ENCODE data around the gene TRIL. TPM values are rescaled to one million over a fixed set of nuclear protein-coding genes. Genes with fewer than 3 reads are reported as not detected.

TRIL gene
- total and polyA plus RNA-seq, 2 experiments from 2014 or later: 0.95 to 4.5 TPM

DNA sequence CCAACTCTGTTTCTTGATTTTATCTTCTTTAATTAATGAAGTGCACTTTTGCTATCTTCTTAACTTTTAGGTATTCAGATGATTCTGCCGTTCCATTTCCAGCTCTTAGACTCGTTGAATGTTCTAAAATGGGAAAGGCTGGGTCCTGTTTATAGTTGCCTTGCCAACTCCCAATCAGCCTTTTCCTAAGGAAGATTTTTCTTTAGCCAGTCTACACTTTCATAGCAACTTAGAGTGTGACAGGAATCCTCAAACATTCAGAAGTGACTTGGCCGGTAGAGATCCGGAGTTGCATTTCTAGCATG lies 23.0 kb upstream of the TRIL start:
- Histone ChIP-seq H4K20me1 (replicated peaks; ENCODE audit: insufficient read depth) (no peaks in the 10 kb centered on the region), H3K9me2 (ENCODE audit: insufficient read depth) (no peaks in the 10 kb centered on the region), H3K79me2 (replicated peaks; ENCODE audit: insufficient read depth) (no peaks in the 10 kb centered on the region), H3K4me1 (ENCODE audit: insufficient read depth) (peaks cover 29% of the 10 kb centered on the region), H3K4me2 (no peak overlapping the region), H3K4me3 (no peak overlapping the region), H2AFZ (no peak overlapping the region), H3K36me3 (ENCODE audit: insufficient read depth) (no peaks in the 10 kb centered on the region), H3K27ac (ENCODE audit: low read depth) (no peak overlapping the region), H3K27me3 (ENCODE audit: insufficient read depth) (no peaks in the 10 kb centered on the region), H3F3A (replicated peaks; ENCODE audit: low read depth) (no peaks in the 10 kb centered on the region)
- Mint-ChIP-seq H3K9me3 (no peaks in the 10 kb centered on the region), H3K27ac (no peak overlapping the region), H3K36me3 (ENCODE audit: low read depth) (no peaks in the 10 kb centered on the region), H3K27me3 (ENCODE audit: insufficient read depth, low read depth, poor library complexity) (no peaks in the 10 kb centered on the region), H3K4me3 (no peak overlapping the region), H3K4me1 (peaks cover 44% of the 10 kb centered on the region)
- DNase-seq (ENCODE audit: low spot score): no peak
- ATAC-seq: no peak
- no peak for TF ChIP-seq JUNB (IDR thresholded peaks at IDR 0.05; ENCODE audit: unreplicated experiment)
- TF ChIP-seq POLR2AphosphoS5 (IDR thresholded peaks at IDR 0.05; ENCODE audit: low read depth): no peak
- TF ChIP-seq CREB1 (CRISPR knock-in tag; IDR thresholded peaks at IDR 0.05; ENCODE audit: low read depth): no peak
- TF ChIP-seq, protein P1, sequence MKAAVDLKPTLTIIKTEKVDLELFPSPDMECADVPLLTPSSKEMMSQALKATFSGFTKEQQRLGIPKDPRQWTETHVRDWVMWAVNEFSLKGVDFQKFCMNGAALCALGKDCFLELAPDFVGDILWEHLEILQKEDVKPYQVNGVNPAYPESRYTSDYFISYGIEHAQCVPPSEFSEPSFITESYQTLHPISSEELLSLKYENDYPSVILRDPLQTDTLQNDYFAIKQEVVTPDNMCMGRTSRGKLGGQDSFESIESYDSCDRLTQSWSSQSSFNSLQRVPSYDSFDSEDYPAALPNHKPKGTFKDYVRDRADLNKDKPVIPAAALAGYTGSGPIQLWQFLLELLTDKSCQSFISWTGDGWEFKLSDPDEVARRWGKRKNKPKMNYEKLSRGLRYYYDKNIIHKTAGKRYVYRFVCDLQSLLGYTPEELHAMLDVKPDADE (IDR thresholded peaks at IDR 0.05): no peak
- no peak for TF ChIP-seq STAT1 (IDR thresholded peaks at IDR 0.05; ENCODE audit: unreplicated experiment)
- no peak for TF ChIP-seq EZH2phosphoT487 (IDR thresholded peaks at IDR 0.05; ENCODE audit: unreplicated experiment)

DNA sequence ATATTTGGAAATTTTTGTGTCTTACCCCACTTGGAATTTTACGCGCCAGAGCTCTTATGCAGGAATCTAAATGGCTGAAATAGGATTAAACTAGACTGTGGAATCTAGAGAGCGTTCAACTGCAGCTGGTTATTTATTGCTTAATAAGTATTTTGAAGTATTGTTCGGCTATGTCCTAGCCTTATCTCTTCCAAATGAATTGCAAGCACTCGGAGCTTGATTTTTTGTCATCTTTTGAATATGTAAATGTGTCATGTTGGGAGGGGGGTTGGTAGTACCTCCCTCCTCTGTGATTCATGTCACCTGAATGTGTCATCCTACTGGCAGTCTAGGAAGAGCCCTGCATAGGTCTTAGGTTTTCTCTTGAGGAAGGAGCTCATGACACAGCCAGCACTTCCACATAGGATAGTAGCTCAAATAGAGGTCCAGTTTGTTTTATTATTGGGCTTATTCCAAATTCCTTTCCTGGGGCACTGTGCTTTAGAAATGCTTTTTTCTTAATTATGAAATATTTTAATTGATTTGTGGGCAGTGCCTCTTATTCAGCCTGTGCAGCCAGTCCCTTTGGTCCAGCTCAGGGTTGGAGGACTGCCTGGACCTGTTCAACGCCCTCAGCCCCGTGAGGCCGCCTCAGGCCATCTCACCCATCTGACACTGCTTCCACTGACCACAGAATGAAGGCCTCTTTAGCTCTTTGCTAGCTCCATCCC lies 22.5 kb upstream of the TRIL start:
- Histone ChIP-seq H2AFZ (no peak overlapping the region), H3K27ac (ENCODE audit: low read depth) (no peak overlapping the region), H3K4me3 (no peak overlapping the region), H3F3A (replicated peaks; ENCODE audit: low read depth) (no peaks in the 10 kb centered on the region), H3K36me3 (ENCODE audit: insufficient read depth) (no peaks in the 10 kb centered on the region), H3K79me2 (replicated peaks; ENCODE audit: insufficient read depth) (no peaks in the 10 kb centered on the region), H3K9me2 (ENCODE audit: insufficient read depth) (no peaks in the 10 kb centered on the region), H3K27me3 (ENCODE audit: insufficient read depth) (no peaks in the 10 kb centered on the region), H3K4me2 (no peak overlapping the region), H4K20me1 (replicated peaks; ENCODE audit: insufficient read depth) (no peaks in the 10 kb centered on the region), H3K4me1 (ENCODE audit: insufficient read depth) (peaks cover 29% of the 10 kb centered on the region)
- ATAC-seq (no peak), DNase-seq (ENCODE audit: low spot score) (peak; percentile 19)
- H3K27me3 Mint-ChIP-seq (ENCODE audit: insufficient read depth, low read depth, poor library complexity): no peaks in the 10 kb centered on the region
- H3K4me1 Mint-ChIP-seq: peaks cover 40% of the 10 kb centered on the region
- TF ChIP-seq, protein P1 (IDR thresholded peaks at IDR 0.05): no peak
- no peaks in the 10 kb centered on the region for H3K36me3 Mint-ChIP-seq (ENCODE audit: low read depth)
- H3K9me3 Mint-ChIP-seq: no peaks in the 10 kb centered on the region
- H3K4me3 Mint-ChIP-seq: no peak overlapping the region
- no peak overlapping the region for H3K27ac Mint-ChIP-seq

DNA sequence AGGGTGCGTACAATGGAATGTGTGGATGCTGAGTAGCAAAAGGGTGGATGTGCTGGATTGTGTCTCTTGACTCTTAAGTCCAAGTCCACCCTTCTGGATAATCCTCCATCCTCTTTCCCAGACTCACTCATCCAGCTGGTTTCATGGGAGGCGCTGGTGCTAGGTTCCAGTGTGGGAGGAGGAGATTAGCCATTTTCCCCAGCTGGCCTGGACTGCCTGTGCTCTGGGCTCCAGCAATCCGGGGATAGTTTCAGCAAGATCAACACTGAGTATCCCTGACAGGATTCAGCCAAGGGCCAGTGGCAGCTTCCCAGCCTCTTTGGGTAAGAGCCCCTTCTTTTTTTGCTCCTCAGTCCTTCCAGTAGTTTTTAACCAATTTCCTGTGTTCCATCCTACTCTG lies 21.6 kb upstream of the TRIL start:
- Histone ChIP-seq H3K36me3 (ENCODE audit: insufficient read depth) (no peaks in the 10 kb centered on the region), H3K4me3 (no peak overlapping the region), H3K79me2 (replicated peaks; ENCODE audit: insufficient read depth) (no peaks in the 10 kb centered on the region), H3K27me3 (ENCODE audit: insufficient read depth) (no peaks in the 10 kb centered on the region), H4K20me1 (replicated peaks; ENCODE audit: insufficient read depth) (no peaks in the 10 kb centered on the region), H3K4me1 (ENCODE audit: insufficient read depth) (peaks cover 29% of the 10 kb centered on the region), H3K27ac (ENCODE audit: low read depth) (no peak overlapping the region), H3F3A (replicated peaks; ENCODE audit: low read depth) (no peaks in the 10 kb centered on the region), H3K4me2 (peak overlapping the region; percentile 62; the same call in 1 of the 2 replicates), H2AFZ (0 out of 2 replicates have a peak overlapping the region, but pooled peaks have one; percentile 67), H3K9me2 (ENCODE audit: insufficient read depth) (no peaks in the 10 kb centered on the region)
- no peaks in the 10 kb centered on the region for H3K9me3 Mint-ChIP-seq
- H3K27me3 Mint-ChIP-seq (ENCODE audit: insufficient read depth, low read depth, poor library complexity): no peaks in the 10 kb centered on the region
- no peak overlapping the region for H3K27ac Mint-ChIP-seq
- no peak overlapping the region for H3K4me3 Mint-ChIP-seq
- peaks cover 32% of the 10 kb centered on the region for H3K4me1 Mint-ChIP-seq
- ATAC-seq: peak; percentile 34; the same call in 2 of the 3 replicates
- H3K36me3 Mint-ChIP-seq (ENCODE audit: low read depth): no peaks in the 10 kb centered on the region
- DNase-seq (ENCODE audit: low spot score): no peak
- no peak for TF ChIP-seq EZH2 (IDR thresholded peaks at IDR 0.05; ENCODE audit: low read depth, unreplicated experiment)
- TF ChIP-seq, protein P1 (IDR thresholded peaks at IDR 0.05): no peak
- no peak for TF ChIP-seq STAT1 (IDR thresholded peaks at IDR 0.05; ENCODE audit: unreplicated experiment)
- TF ChIP-seq POLR2AphosphoS5 (IDR thresholded peaks at IDR 0.05; ENCODE audit: low read depth): no peak
- TF ChIP-seq CREB1 (CRISPR knock-in tag; IDR thresholded peaks at IDR 0.05; ENCODE audit: low read depth): no peak
- no peak for TF ChIP-seq ZNF331 (CRISPR knock-in tag; IDR thresholded peaks at IDR 0.05; ENCODE audit: low read depth)
- no peak for TF ChIP-seq NANOG (IDR thresholded peaks at IDR 0.05; ENCODE audit: borderline replicate concordance)
- no peak for TF ChIP-seq EZH2phosphoT487 (IDR thresholded peaks at IDR 0.05; ENCODE audit: unreplicated experiment)
- no peak for TF ChIP-seq JUNB (IDR thresholded peaks at IDR 0.05; ENCODE audit: unreplicated experiment)
- no peak for TF ChIP-seq ZNF114 (CRISPR knock-in tag; IDR thresholded peaks at IDR 0.05)
- TF ChIP-seq, protein P2, sequence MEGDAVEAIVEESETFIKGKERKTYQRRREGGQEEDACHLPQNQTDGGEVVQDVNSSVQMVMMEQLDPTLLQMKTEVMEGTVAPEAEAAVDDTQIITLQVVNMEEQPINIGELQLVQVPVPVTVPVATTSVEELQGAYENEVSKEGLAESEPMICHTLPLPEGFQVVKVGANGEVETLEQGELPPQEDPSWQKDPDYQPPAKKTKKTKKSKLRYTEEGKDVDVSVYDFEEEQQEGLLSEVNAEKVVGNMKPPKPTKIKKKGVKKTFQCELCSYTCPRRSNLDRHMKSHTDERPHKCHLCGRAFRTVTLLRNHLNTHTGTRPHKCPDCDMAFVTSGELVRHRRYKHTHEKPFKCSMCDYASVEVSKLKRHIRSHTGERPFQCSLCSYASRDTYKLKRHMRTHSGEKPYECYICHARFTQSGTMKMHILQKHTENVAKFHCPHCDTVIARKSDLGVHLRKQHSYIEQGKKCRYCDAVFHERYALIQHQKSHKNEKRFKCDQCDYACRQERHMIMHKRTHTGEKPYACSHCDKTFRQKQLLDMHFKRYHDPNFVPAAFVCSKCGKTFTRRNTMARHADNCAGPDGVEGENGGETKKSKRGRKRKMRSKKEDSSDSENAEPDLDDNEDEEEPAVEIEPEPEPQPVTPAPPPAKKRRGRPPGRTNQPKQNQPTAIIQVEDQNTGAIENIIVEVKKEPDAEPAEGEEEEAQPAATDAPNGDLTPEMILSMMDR (conservative IDR thresholded peaks at IDR 0.05; ENCODE audit: low read depth in 2 of 2): no peak

Data from GM23338 (cell line).